Omental fat pad (tissue), 4 donors: ENCODE data around the gene INVS. TPM values are rescaled to one million over a fixed set of nuclear protein-coding genes. Genes with fewer than 3 reads are reported as not detected.

Source experiments
- ATAC-seq: fragments of 150-250 bp; one replicate; pipeline ENCODE4 v1.9.1; 2016; ENCODE audit warnings: mild to moderate bottlenecking, moderate library complexity; ENCODE audit not compliant: low FRiP score
- DNase-seq: peaks from one replicate; pipeline ENCODE4 v3.0.0-alpha.2; 2019; ENCODE audit warnings: low spot score
- total RNA-seq, 4 donors: library from RNA; depleted of rRNA; stranded (reverse); fragments of >200 nt; gene quantifications; one replicate each; pipeline ENCODE4 v1.1.0, GENCODE V29; 2016
- TF ChIP-seq, protein P1 (sequence below), 3 donors: fragments of 450-650 bp; IDR thresholded peaks; one replicate each; pipeline ENCODE4 v1.5.1; 2016 to 2017; ENCODE audit warnings: antibody characterized with exemption in 3 of 3, mild to moderate bottlenecking in 3 of 3, moderate library complexity in 2 of 3

Gene INVS
- total RNA-seq, 4 donors from 2014 or later, result 22.1 to 44.5 (median 26.3) TPM

DNA sequence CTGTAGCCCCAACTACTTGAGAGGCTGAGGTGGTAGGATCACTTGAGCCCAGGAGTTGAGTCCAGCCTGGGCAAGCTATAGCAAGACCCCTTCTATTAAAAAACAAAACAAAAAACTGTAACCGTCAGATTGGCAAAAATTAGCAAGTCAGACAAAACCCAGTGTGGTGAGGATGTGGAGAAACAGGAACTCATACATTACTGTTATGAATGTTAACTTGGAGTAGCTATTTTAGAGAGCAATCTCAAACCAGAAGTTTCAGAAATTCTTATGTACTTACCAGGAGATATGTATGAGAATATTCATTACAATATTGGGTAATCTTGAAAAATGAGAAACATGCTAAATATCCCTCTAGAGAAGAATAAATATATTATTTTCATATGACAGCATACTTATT lies 120.3 kb downstream of the INVS start:
- ATAC-seq (no peak), DNase-seq (no peak)
- TF ChIP-seq, protein P1, sequence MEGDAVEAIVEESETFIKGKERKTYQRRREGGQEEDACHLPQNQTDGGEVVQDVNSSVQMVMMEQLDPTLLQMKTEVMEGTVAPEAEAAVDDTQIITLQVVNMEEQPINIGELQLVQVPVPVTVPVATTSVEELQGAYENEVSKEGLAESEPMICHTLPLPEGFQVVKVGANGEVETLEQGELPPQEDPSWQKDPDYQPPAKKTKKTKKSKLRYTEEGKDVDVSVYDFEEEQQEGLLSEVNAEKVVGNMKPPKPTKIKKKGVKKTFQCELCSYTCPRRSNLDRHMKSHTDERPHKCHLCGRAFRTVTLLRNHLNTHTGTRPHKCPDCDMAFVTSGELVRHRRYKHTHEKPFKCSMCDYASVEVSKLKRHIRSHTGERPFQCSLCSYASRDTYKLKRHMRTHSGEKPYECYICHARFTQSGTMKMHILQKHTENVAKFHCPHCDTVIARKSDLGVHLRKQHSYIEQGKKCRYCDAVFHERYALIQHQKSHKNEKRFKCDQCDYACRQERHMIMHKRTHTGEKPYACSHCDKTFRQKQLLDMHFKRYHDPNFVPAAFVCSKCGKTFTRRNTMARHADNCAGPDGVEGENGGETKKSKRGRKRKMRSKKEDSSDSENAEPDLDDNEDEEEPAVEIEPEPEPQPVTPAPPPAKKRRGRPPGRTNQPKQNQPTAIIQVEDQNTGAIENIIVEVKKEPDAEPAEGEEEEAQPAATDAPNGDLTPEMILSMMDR (IDR thresholded peaks at IDR 0.05), result no peak

DNA sequence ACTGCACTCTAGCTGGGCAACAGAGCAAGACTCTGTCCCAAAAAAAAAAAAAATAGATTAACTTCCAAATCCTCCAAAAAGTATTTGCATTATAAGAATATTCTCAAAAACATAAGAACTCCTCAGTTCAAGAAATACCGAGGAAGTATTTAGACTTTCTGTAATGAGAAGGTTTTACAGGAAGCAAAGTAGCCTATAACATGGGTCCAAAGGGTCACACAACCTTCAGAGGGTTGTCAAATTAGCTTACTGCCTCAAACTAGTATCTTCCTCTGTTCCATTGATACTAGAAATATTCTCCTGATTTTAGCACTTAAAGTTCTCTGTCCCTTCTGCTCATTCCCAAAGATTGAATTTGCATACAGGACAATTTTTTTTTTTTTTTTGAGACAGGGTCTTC lies 121.9 kb downstream of the INVS start:
- no peak for DNase-seq
- ATAC-seq, result no peak
- TF ChIP-seq, protein P1 (IDR thresholded peaks at IDR 0.05), result no peak

DNA sequence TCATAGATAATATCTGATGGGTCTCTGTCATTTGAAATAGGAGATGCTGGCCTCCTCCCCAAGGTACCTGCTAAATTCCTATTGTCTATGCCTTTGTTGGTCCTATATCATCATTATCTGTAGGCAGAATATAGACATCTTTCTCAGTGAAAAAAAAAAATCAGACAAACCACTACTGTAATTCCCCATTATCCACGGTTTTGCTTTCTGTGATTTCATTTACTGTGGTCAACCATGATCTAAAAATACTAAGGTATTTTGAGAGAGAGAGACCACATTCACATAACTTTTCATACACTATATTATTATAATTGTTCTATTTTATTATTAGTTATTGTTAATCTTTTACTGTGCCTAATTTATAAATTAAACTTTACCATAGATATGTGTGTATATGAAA lies 122.5 kb downstream of the INVS start:
- DNase-seq, result no peak
- no peak for ATAC-seq
- TF ChIP-seq, protein P1 (IDR thresholded peaks at IDR 0.05), result no peak

DNA sequence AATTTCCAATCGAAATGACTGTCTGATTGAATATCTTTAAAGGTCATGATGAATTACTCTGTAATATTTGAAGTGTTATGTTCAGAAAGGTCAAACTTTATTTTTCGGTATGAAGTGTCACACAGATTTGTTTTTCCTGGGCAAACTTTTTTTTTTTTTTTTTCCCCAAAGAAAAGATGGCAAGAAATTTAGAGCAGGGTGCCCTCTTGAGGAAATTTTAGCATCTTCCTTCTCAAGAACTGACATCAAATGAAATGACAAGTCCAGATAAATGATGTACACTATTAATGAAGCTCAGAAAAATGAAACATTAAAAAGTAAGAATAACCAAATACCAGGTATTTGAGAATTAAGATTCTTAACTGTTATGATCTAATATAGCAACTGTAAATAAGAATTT lies 123.6 kb downstream of the INVS start:
- no peak for ATAC-seq
- TF ChIP-seq, protein P1 (IDR thresholded peaks at IDR 0.05), result no peak
- no peak for DNase-seq

DNA sequence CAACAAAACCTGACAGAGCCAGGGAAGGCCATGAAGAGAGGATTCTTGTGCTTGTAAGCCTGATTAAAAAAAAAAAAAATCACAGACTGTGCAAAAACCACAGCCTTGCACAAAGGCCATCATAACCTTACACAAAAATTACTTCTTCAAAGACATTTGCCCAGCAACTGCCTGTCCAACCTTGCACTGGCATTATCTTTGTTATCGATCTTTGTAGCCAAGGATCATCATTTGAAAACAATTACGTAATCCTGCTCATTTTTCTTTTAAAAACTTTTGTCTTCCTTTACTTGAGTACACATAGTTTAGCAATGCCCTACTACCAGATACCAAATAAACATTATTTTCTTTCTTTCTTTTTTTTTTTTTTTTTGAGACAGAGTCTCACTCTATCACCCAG lies 128.6 kb downstream of the INVS start:
- ATAC-seq (no peak), DNase-seq (no peak)
- TF ChIP-seq, protein P1 (IDR thresholded peaks at IDR 0.05), result no peak

DNA sequence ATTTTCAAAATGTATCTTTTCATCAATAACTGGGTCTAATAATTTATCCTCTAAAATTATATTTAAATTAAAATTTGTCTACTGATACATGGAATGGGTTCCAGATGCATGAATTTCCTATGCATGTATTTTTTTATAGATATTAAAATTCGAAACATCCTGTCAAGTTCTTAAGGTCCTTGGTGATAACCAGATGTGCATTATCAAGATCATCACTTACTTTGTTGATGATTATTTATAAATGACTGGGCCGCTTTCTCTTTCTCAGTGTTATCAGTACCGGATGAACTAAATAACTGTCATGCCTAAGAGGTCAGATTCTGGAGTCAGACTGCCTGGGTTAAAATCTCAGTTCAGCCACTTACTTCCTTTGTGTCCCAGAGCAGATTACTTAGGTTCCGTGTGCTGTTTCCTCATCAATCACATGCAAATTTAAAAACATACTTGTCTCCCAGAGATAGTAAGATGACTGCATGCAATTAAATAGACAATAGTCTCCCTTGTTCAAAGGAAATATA lies 129.4 kb downstream of the INVS start:
- TF ChIP-seq, protein P1 (IDR thresholded peaks at IDR 0.05), result no peak
- no peak for ATAC-seq
- DNase-seq, result no peak

DNA sequence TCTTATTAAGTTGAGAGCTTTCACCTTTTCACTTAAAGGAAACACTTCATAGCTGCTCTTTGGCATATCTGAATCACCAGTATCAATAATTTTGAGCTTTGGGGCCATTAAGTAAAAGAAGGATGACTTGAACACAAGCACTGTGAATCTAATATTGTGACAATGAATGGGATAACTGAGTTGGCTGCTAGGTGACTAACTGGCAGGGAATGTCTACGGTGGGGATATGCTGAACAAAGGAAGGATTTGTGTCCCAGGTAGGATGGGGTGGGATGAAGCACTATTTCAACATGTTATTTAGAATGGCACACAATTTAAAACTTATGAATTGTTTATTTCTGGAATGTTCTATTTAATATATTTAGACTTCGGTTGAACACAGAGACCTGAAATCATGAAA lies 130.1 kb downstream of the INVS start:
- ATAC-seq, result no peak
- TF ChIP-seq, protein P1 (IDR thresholded peaks at IDR 0.05), result no peak
- DNase-seq, result no peak
